Measurements from ENCODE around the gene PDZD8. TPM values are rescaled to one million over a fixed set of nuclear protein-coding genes. Genes with fewer than 3 reads are reported as not detected.

The PDZD8 gene
- total RNA-seq, 1 experiment from 2014 or later = 21.2 TPM

DNA sequence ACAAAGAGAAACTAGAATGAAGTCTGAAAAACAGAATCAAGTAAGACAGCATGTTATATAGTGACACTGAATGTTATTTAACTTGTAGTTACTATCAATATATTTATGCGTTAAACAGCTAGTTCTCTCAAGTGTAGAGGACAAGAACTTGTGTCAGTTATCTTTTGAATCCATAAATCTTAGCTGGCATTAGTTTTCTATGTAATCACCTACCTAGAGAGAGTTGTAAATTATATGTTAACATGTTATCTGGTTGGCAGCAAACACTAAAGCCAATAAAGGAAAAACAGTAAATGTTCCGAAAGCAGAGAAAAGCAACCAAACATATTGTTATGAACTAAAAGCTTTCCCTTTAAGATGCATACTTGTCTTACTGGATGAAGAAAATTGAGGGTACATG is 97.6 kb downstream of the PDZD8 start:
- Histone ChIP-seq H3K36me3 (peaks cover 4% of the 10 kb centered on the region; the same call in 1 of the 2 replicates), H3K4me3 (no peak overlapping the region), H3K9me3 (replicated peaks) (no peaks in the 10 kb centered on the region), H3K27me3 (replicated peaks) (no peaks in the 10 kb centered on the region), H3K27ac (no peak overlapping the region), H3K4me1 (replicated peaks) (no peaks in the 10 kb centered on the region)
- DNase-seq (ENCODE audit: low read depth in 1 of 2, low spot score in 2 of 2) = no peak

DNA sequence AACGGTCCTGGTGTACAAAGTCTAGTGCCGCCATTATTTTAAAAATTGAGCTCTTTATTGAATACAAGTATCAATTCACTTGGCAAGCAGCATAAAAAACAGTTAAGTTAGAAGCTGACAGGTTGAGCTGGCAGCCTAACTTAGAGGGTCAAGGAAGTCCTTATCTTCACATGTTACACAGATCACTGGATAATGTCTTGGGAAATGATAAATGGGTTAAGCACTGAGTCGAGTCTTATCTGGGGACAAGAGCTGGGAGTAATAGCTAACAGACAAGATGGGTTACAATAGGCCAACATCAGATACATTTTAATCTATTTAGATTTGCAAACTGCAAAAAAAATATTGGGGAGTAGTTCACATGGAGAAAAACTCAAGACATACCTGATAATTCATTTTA is 100.1 kb downstream of the PDZD8 start:
- Histone ChIP-seq H3K27ac (no peak overlapping the region), H3K36me3 (no peaks in the 10 kb centered on the region), H3K9me3 (replicated peaks) (no peaks in the 10 kb centered on the region), H3K4me3 (no peak overlapping the region), H3K4me1 (replicated peaks) (peaks cover 3% of the 10 kb centered on the region; the same call in 1 of the 2 replicates), H3K27me3 (replicated peaks) (no peaks in the 10 kb centered on the region)
- no peak for DNase-seq (ENCODE audit: low read depth in 1 of 2, low spot score in 2 of 2)

DNA sequence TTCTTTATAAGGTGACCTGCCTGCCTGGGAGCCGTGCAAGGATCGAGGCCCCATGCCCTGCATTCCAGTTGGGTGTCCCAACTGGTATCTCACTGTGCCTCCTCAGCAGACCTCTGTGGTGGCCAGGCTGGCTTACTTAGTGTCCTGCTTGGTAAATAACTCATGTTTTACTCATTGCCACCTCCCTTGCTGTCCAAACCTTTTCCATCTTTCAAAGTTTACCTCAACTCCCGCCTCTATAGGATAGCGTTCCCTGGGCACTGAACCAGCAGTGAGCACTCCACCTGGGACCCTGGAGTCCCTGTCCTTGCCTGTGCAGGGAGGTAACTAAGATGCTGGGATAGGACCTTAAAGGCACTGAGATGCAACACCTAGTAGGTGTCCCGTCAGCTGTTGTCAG is 100.7 kb downstream of the PDZD8 start:
- Histone ChIP-seq H3K36me3 (no peaks in the 10 kb centered on the region), H3K4me1 (replicated peaks) (peaks cover 3% of the 10 kb centered on the region; the same call in 1 of the 2 replicates), H3K9me3 (replicated peaks) (no peaks in the 10 kb centered on the region), H3K27ac (no peak overlapping the region), H3K27me3 (replicated peaks) (no peaks in the 10 kb centered on the region), H3K4me3 (no peak overlapping the region)
- DNase-seq (ENCODE audit: low read depth in 1 of 2, low spot score in 2 of 2) = no peak

DNA sequence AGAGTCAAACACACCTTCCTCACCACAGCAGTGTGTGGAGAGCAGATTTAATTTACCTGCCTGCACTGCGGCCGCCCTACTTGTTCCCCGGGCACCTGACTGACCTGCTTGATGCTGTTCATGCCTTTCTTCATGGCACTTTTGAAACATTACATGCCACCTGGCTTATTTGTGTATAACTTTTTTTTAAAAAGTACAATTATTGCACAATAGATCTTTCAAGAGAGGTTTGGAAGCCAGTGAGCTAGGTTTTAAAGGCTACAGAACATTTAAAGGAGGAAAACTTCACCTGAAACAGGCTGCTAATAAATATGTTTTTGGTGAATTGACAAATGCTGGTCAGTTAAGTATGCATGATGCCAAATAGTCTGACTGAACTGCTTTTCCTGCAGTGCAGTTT is 101.3 kb downstream of the PDZD8 start:
- H3K36me3 ChIP-seq = no peaks in the 10 kb centered on the region
- H3K4me1 ChIP-seq (replicated peaks) = peaks cover 3% of the 10 kb centered on the region; the same call in 1 of the 2 replicates
- H3K4me3 ChIP-seq = no peak overlapping the region

DNA sequence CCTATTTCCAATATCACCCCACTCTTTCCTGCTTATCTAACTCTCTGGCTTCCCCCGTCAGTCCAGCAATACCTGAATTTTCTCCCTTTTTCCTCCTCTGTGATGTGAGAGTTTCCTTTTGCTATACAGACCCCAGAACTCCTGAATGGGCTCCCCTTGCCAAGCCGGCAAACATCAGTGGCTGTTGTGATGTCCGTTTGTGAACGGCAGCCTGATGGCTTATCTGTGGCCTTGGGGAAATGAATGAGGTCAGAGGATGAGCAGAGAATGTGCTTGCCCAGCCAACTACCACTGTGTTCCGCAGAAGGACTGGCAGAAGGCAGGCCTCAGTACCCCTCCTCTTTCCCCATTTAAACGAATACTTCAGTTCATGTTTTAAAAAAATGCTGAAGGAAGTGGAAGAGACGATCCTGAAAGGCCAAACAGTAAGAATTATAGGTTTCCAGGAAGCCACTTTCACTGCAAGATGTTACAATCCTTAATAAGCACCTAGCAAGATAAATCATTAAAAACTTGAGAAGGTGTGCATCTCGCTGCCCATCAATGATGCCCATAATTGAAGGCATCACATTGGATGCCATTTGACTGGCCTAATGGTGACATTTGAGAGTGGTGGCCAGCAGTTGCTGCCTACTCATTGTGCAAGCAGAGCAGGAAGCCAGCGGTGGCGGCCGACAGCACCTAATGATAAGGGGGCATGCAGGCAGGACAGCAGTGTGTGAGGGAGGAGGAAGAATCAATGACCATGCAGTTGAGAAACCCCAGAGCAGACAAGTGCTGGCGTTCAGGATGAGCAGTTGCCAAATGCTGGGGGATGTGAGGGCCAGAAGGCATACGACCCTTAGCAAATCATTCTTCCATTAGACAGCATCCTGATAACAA is 102.8 kb downstream of the PDZD8 start:
- no peaks in the 10 kb centered on the region for H3K9me3 ChIP-seq (replicated peaks)
- peaks cover 3% of the 10 kb centered on the region; the same call in 1 of the 2 replicates for H3K4me1 ChIP-seq (replicated peaks)
- no peak for DNase-seq (ENCODE audit: low read depth in 1 of 2, low spot score in 2 of 2)
- no peak overlapping the region for H3K27ac ChIP-seq
- H3K4me3 ChIP-seq = no peak overlapping the region
- no peaks in the 10 kb centered on the region for H3K27me3 ChIP-seq (replicated peaks)
- no peaks in the 10 kb centered on the region for H3K36me3 ChIP-seq

More for the DNA sequence above, 101.3 kb downstream of the PDZD8 start:
- Histone ChIP-seq H3K9me3 (replicated peaks) (no peaks in the 10 kb centered on the region), H3K27ac (no peak overlapping the region), H3K27me3 (replicated peaks) (no peaks in the 10 kb centered on the region)
- DNase-seq (ENCODE audit: low read depth in 1 of 2, low spot score in 2 of 2) = no peak

DNA sequence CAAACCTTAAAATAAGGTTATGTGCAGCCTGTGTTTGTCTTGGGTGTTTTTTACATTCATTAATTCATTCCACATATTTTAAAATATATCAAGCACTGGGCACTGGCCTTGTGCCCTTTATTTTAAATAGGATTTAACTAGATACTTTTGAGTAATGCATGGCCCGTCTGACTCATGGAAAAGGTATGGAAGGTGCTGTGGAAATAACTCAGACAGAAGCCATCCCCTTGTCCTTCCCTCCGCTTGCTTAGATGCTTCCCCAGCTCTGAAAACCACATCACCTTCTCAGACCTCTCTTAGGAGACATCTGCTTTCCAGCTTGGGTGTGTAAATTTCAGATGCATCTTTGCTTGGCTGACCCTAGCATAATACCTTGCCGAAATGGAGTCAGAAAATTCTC is 103.8 kb downstream of the PDZD8 start:
- DNase-seq (ENCODE audit: low read depth in 1 of 2, low spot score in 2 of 2) = no peak
- H3K4me3 ChIP-seq = no peak overlapping the region
- H3K9me3 ChIP-seq (replicated peaks) = no peaks in the 10 kb centered on the region
- H3K4me1 ChIP-seq (replicated peaks) = peaks cover 3% of the 10 kb centered on the region; the same call in 1 of the 2 replicates
- H3K27me3 ChIP-seq (replicated peaks) = no peaks in the 10 kb centered on the region
- H3K27ac ChIP-seq = no peak overlapping the region
- H3K36me3 ChIP-seq = no peaks in the 10 kb centered on the region

DNA sequence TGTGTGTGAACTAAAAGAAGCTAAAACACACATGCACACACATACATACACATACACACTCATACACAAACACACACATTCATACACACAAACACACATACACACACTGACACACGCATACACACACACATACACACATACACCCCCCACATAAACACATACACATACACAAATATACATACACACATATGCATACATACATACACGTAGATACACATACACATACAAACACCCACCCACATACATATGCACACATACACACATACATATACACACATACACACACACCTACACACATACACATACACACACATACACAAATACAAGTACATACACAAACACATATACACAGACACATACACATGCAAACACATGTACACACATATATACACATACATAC is 106.3 kb downstream of the PDZD8 start:
- Histone ChIP-seq H3K36me3 (no peaks in the 10 kb centered on the region), H3K27me3 (replicated peaks) (no peaks in the 10 kb centered on the region), H3K4me3 (no peak overlapping the region), H3K27ac (no peak overlapping the region), H3K9me3 (replicated peaks) (no peaks in the 10 kb centered on the region), H3K4me1 (replicated peaks) (peaks cover 3% of the 10 kb centered on the region; the same call in 1 of the 2 replicates)
- no peak for DNase-seq (ENCODE audit: low read depth in 1 of 2, low spot score in 2 of 2)

DNA sequence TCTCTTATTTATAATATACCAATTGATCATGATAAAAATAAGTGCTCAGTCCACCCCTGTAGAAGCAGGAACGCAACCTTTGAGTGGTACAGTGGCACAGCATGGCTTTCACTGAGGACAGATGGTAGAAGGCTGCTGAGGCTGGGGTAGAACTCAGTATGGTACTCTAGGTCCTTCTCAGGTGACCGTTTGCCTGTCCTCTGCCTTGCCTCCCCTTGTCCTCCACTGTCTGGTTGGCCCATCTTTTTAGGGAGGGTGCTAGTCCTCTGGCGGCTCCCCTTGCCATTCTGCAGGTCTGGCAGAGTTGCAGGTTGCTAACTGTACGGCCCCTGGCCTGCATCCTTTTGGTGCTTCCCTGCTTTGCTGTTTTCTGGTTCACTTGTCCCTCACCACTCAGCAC is 107.0 kb downstream of the PDZD8 start:
- no peak overlapping the region for H3K4me3 ChIP-seq
- H3K27me3 ChIP-seq (replicated peaks) = no peaks in the 10 kb centered on the region
- no peaks in the 10 kb centered on the region for H3K36me3 ChIP-seq
- peaks cover 3% of the 10 kb centered on the region; the same call in 1 of the 2 replicates for H3K4me1 ChIP-seq (replicated peaks)
- no peak overlapping the region for H3K27ac ChIP-seq
- no peak for DNase-seq (ENCODE audit: low read depth in 1 of 2, low spot score in 2 of 2)
- no peaks in the 10 kb centered on the region for H3K9me3 ChIP-seq (replicated peaks)

DNA sequence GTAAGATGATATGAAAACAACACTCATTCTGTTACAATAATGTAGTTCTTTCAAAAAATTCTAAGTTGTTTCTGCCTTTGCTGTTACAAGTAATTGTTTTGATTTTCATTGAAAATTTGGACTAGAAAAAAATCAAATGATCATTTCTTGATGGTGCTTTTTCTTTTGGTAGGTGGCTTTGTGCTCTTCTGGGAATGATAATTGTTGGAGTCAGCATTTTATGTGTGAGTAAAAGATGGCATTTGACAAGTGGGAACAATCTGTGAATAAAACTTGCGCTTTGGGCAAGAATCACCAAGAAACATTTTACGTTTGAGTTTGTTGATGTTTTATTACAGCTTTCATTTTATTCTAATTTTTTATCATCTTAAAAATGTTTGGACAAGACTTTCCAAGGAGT is 108.4 kb downstream of the PDZD8 start:
- DNase-seq (ENCODE audit: low read depth in 1 of 2, low spot score in 2 of 2) = no peak
- no peaks in the 10 kb centered on the region for H3K9me3 ChIP-seq (replicated peaks)

DNA sequence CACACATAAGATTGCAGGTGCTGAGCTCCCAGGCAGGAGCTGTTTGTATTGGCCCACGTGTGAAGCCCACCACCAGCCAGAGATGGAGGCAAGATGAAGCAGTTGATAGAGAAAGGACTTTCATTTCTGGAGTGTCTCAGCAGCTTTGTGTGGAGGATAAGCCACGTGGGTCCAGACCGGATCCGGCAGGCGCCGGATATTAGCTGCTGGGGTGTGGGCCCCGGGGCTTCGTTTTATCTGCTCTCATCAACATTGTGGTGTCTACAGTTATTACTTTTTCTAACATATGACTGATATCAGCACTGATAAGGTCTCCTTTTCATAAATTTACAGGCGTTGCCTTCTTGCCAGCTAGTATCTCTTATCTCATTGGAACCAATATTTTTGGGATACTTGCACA is 108.8 kb downstream of the PDZD8 start:
- Histone ChIP-seq H3K4me1 (replicated peaks) (no peaks in the 10 kb centered on the region), H3K27ac (no peak overlapping the region), H3K27me3 (replicated peaks) (no peaks in the 10 kb centered on the region), H3K36me3 (no peaks in the 10 kb centered on the region), H3K9me3 (replicated peaks) (no peaks in the 10 kb centered on the region), H3K4me3 (no peak overlapping the region)
- no peak for DNase-seq (ENCODE audit: low read depth in 1 of 2, low spot score in 2 of 2)

More for the DNA sequence above, 108.4 kb downstream of the PDZD8 start:
- Histone ChIP-seq H3K4me3 (no peak overlapping the region), H3K27me3 (replicated peaks) (no peaks in the 10 kb centered on the region), H3K27ac (no peak overlapping the region), H3K36me3 (no peaks in the 10 kb centered on the region), H3K4me1 (replicated peaks) (peaks cover 3% of the 10 kb centered on the region; the same call in 1 of the 2 replicates)

DNA sequence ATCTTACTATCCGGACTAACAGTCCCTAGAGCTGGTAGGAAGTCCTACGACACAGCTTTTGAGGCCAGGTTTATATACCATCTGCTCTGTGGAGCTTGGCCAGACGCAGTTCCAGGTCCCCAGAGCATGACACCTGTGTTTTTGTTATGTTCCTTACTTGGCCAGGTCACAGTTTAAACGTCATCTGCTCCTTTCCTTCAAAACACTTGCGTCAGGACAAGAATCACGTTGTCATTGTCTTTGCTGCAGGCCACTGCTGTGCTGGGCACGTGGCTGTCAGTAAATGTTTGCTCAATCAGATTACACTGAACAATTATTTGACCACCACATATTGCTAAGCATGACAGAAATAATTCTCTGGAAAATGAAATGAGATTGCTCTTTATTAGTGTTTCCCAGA is 110.5 kb downstream of the PDZD8 start:
- no peaks in the 10 kb centered on the region for H3K9me3 ChIP-seq (replicated peaks)
- no peaks in the 10 kb centered on the region for H3K27me3 ChIP-seq (replicated peaks)
- no peaks in the 10 kb centered on the region for H3K4me1 ChIP-seq (replicated peaks)
- no peak overlapping the region for H3K4me3 ChIP-seq
- no peak for DNase-seq (ENCODE audit: low read depth in 1 of 2, low spot score in 2 of 2)
- no peak overlapping the region for H3K27ac ChIP-seq
- H3K36me3 ChIP-seq = no peaks in the 10 kb centered on the region

DNA sequence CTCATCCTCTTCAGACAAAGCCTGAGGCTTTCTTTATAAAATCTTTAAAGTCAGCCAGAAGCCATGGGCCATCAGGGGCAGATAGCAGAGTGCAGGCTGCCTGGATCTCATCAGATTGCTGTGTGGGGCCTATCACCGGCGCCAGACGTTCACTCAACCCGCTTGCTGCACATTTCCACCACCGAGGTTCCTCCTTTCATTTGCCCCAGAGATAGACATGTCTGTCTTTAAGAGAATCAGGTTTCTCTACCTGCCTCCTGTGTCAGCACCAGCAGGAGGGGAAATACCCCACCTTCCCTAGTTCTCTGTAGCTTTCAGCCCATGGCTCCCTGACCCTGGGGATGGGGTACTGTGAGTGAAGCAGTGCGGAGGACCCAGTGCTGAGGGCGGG is 112.3 kb downstream of the PDZD8 start:
- no peak overlapping the region for H3K27ac ChIP-seq
- no peaks in the 10 kb centered on the region for H3K9me3 ChIP-seq (replicated peaks)
- H3K36me3 ChIP-seq = no peaks in the 10 kb centered on the region

DNA sequence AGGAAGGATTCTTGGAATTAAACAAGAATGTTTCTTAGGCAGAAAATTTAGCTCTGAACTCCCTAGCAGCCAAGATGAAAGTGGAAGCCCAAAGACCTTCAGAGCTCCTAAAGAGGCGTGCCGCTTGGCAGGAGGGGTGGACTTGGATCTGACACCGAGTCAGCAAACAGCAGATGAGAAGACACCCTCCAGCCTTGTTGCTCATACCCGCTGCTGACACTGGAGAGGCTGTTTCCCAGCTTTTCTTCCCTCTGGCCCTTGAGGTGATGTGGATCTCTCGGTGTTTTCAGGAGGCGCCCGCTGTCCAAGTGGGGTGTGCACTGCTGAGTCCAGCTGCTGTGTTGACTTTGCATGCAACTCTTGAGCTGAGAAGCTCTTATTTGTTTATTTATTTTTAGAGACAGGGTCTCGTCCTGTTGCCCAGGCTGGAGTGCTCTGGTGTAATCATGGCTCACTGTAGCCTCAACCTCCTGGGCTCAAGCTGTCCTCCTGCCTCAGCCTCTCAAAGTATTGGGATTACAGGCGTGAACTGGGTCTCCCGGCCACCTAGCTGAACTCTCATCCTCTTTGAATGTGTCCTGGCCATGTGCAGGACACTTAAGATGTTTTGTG is 112.8 kb downstream of the PDZD8 start:
- Histone ChIP-seq H3K27ac (no peak overlapping the region), H3K27me3 (replicated peaks) (no peaks in the 10 kb centered on the region; the same call in 1 of the 2 replicates), H3K9me3 (replicated peaks) (no peaks in the 10 kb centered on the region), H3K36me3 (no peaks in the 10 kb centered on the region), H3K4me3 (no peak overlapping the region), H3K4me1 (replicated peaks) (peaks cover 5% of the 10 kb centered on the region)
- DNase-seq (ENCODE audit: low read depth in 1 of 2, low spot score in 2 of 2) = no peak

More for the DNA sequence above, 112.3 kb downstream of the PDZD8 start:
- no peaks in the 10 kb centered on the region; the same call in 1 of the 2 replicates for H3K27me3 ChIP-seq (replicated peaks)
- H3K4me3 ChIP-seq = no peak overlapping the region
- no peak for DNase-seq (ENCODE audit: low read depth in 1 of 2, low spot score in 2 of 2)
- peaks cover under 1% of the 10 kb centered on the region for H3K4me1 ChIP-seq (replicated peaks)

DNA sequence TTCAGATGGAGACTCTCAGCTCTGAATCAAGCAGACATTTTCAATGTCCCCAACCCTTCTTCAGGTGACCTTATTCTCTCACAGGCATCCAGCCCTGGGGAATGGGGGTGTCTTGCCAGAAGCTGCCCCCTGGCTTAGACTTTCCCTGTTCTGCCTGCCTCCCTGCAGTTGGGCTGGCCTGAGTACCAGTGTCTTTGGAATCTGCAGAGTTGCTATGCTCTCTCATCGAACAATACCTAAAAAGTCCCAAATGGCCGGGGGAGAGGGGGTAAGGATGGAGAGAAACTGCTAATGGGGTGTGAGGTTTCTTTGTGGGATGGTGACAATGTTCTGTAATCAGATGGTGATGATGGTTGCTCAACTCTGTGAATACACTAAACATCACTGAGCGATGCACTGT is 113.7 kb downstream of the PDZD8 start:
- H3K27me3 ChIP-seq (replicated peaks) = no peaks in the 10 kb centered on the region; the same call in 1 of the 2 replicates
- H3K9me3 ChIP-seq (replicated peaks) = 0 out of 2 replicates have a peak, but pooled peaks cover 2% of the 10 kb centered on the region
- no peaks in the 10 kb centered on the region for H3K36me3 ChIP-seq
- H3K27ac ChIP-seq = no peak overlapping the region
- H3K4me3 ChIP-seq = no peak overlapping the region
- DNase-seq (ENCODE audit: low read depth in 1 of 2, low spot score in 2 of 2) = no peak
- peaks cover 11% of the 10 kb centered on the region for H3K4me1 ChIP-seq (replicated peaks)

Data from SJSA1 (cell line).